ENCODE measurements around the gene RRM2. TPM values are rescaled to one million over a fixed set of nuclear protein-coding genes. Genes with fewer than 3 reads are reported as not detected.
"Not testable (repeated sequence)": the region's sequence is repeated elsewhere in the genome, so short reads cannot be mapped to it uniquely, and the experiment has no call there.

Gene RRM2
- total RNA-seq, 1 donor from 2014 or later, result 1.8 TPM

GRCh38 chr2:10085668-10086059 is 36.9 kb upstream of the RRM2 start:
- TF ChIP-seq, protein P1, sequence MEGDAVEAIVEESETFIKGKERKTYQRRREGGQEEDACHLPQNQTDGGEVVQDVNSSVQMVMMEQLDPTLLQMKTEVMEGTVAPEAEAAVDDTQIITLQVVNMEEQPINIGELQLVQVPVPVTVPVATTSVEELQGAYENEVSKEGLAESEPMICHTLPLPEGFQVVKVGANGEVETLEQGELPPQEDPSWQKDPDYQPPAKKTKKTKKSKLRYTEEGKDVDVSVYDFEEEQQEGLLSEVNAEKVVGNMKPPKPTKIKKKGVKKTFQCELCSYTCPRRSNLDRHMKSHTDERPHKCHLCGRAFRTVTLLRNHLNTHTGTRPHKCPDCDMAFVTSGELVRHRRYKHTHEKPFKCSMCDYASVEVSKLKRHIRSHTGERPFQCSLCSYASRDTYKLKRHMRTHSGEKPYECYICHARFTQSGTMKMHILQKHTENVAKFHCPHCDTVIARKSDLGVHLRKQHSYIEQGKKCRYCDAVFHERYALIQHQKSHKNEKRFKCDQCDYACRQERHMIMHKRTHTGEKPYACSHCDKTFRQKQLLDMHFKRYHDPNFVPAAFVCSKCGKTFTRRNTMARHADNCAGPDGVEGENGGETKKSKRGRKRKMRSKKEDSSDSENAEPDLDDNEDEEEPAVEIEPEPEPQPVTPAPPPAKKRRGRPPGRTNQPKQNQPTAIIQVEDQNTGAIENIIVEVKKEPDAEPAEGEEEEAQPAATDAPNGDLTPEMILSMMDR (IDR thresholded peaks at IDR 0.05; ENCODE audit: insufficient read depth, low read length, severe bottlenecking), result no peak
- DNase-seq (ENCODE audit: low read depth) (no peak), FAIRE-seq (no peak)
- H3K4me3 ChIP-seq (ENCODE audit: low read depth, low read length), result no peak overlapping the region
- H3K27me3 ChIP-seq (ENCODE audit: control insufficient read depth, insufficient read depth, low read length), result peaks cover 15% of the 10 kb centered on the region
- H3K36me3 ChIP-seq (ENCODE audit: control insufficient read depth, insufficient read depth, low read length), result no peaks in the 10 kb centered on the region

GRCh38 chr2:10086950-10087349 is 35.6 kb upstream of the RRM2 start:
- no peak for DNase-seq (ENCODE audit: low read depth)
- FAIRE-seq, result no peak
- no peak overlapping the region for H3K4me3 ChIP-seq (ENCODE audit: low read depth, low read length)
- H3K27me3 ChIP-seq (ENCODE audit: control insufficient read depth, insufficient read depth, low read length), result peaks cover 11% of the 10 kb centered on the region
- TF ChIP-seq, protein P1 (IDR thresholded peaks at IDR 0.05; ENCODE audit: insufficient read depth, low read length, severe bottlenecking), result no peak
- no peaks in the 10 kb centered on the region for H3K36me3 ChIP-seq (ENCODE audit: control insufficient read depth, insufficient read depth, low read length)

DNA sequence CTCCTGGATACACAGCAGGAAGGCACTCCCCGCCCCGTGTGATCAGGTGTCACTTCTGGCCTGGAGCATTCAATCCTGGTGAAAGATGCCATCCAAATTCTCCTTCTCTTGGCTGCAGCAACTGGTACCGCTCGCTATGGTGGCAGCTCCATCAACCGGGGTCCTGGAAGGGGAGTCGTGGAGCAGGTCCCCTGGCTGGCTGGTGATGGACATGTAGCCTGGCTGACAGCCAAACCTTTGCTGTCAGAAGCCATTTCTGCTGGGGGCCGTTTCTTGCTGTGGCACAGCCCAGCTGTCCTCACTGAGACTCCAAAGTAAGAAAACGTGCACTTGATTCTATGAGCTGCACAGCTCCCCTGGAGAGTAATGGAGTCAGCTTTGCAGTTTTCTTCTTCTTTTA is 35.2 kb upstream of the RRM2 start:
- TF ChIP-seq, protein P1 (IDR thresholded peaks at IDR 0.05; ENCODE audit: insufficient read depth, low read length, severe bottlenecking), result no peak
- peaks cover 11% of the 10 kb centered on the region for H3K27me3 ChIP-seq (ENCODE audit: control insufficient read depth, insufficient read depth, low read length)
- no peaks in the 10 kb centered on the region for H3K36me3 ChIP-seq (ENCODE audit: control insufficient read depth, insufficient read depth, low read length)

DNA sequence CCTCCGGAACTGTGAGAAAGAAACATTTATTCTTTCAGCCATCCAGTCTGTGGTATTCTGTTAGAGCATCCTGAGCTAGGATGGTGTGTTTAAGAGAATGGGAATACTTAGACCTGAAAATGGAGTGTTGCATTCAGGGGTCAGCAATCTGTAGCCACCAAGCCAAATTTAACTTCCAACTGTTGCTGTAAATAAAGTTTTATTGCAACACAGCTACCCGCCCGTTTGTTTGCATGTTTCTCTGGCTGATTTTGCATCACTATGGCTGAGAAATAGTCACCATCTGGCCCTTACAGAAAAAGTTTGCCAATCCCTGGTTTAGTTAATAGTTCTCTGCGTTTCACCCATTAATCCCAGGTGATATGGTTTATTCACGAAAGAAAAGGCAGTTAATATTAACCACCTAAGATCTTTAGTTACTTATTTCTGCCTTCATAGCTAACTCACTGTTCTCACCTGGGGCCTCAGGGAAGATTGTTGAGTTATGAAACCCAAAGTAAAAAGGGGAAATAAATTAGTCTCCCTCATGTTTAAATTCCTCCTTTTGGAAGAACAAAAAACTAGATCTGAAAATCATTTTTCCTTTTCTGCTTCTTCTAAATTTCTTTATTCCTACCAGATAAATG is 32.9 kb upstream of the RRM2 start:
- FAIRE-seq, result no peak
- H3K27me3 ChIP-seq (ENCODE audit: control insufficient read depth, insufficient read depth, low read length), result peaks cover 4% of the 10 kb centered on the region
- TF ChIP-seq, protein P1 (IDR thresholded peaks at IDR 0.05; ENCODE audit: insufficient read depth, low read length, severe bottlenecking), result no peak

More for the DNA sequence above, 35.2 kb upstream of the RRM2 start:
- DNase-seq (ENCODE audit: low read depth), result no peak
- no peak for FAIRE-seq
- H3K4me3 ChIP-seq (ENCODE audit: low read depth, low read length), result no peak overlapping the region

DNA sequence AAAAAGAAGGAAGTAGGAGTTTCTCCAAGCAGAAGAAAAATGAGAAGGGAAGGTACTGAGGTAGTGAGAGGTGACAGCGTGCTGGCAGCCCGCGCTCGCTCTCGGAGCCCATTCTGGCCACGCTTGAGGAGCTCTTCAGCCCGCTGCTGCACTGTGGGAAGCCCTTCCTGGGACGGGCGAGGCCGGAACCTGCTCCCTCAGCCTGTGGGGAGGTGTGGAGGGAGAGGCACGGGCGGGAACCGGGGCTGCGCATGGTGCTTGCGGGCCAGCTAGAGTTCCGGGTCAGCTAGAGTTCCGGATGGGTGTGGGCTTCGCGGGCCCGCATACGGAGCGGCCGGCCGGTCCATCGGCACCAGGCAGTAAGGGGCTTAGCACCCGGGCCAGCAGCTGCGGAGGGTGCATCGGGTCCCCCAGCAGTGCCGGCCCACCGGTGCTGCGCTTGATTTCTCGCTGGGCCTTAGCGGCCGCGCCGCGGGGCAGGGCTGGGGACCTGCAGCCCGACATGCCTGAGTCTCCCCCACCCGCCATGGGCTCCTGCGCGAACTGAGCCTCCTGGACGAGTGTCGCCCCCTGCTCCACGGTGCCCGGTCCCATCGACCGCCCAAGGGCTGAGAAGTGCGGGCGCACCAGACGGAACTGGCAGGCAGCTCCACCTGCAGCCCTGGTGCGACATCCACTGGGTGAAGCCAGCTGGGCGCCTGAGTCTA is 31.2 kb upstream of the RRM2 start:
- TF ChIP-seq, protein P1 (IDR thresholded peaks at IDR 0.05; ENCODE audit: insufficient read depth, low read length, severe bottlenecking), result no peak
- FAIRE-seq, result no peak
- Histone ChIP-seq H3K4me3 (ENCODE audit: low read depth, low read length) (peak overlapping the region; percentile 25), H3K27me3 (ENCODE audit: control insufficient read depth, insufficient read depth, low read length) (peaks cover 1% of the 10 kb centered on the region), H3K36me3 (ENCODE audit: control insufficient read depth, insufficient read depth, low read length) (no peaks in the 10 kb centered on the region)
- no peak for DNase-seq (ENCODE audit: low read depth)

More for the DNA sequence above, 32.9 kb upstream of the RRM2 start:
- no peak for DNase-seq (ENCODE audit: low read depth)
- no peak overlapping the region for H3K4me3 ChIP-seq (ENCODE audit: low read depth, low read length)
- H3K36me3 ChIP-seq (ENCODE audit: control insufficient read depth, insufficient read depth, low read length), result no peaks in the 10 kb centered on the region

DNA sequence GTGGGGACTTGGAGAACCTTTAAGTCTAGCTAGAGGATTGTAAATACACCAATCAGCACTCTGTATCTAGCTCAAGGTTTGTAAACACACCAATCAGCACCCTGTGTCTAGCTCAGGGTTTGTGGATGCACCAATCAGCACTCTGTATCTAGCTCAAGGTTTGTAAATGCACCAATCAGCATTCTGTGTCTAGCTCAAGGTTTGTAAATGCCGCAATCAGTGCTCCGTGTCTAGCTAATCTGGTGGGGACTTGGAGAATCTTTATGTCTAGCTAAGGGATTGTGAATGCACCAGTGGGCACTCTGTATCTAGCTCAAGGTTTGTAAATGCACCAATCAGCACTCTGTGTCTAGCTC is 30.7 kb upstream of the RRM2 start:
- not testable (repeated sequence) for FAIRE-seq; H3K27me3 ChIP-seq (ENCODE audit: control insufficient read depth, insufficient read depth, low read length); H3K4me3 ChIP-seq (ENCODE audit: low read depth, low read length); DNase-seq (ENCODE audit: low read depth); H3K36me3 ChIP-seq (ENCODE audit: control insufficient read depth, insufficient read depth, low read length)
